Activated naive CD8-positive, alpha-beta T cell treated with anti-CD3 and anti-CD28 coated beads for 36 hours (primary cell): ENCODE results near the gene HSH2D. TPM values are rescaled to one million over a fixed set of nuclear protein-coding genes. Genes with fewer than 3 reads are reported as not detected.
A peak's percentile ranks its signal among the peaks of the same experiment; 100 is the strongest.

Experiments used
- DNase-seq: peaks from one replicate; pipeline ENCODE4 v3.0.0; 2021
- H3K27ac Mint-ChIP-seq: one replicate; pipeline ENCODE4 v1.8.0; 2022; ENCODE audit warnings: mild to moderate bottlenecking, moderate library complexity, mixed read lengths
- H3K27me3 Mint-ChIP-seq: one replicate; pipeline ENCODE4 v1.8.0; 2022; ENCODE audit warnings: mild to moderate bottlenecking, mixed read lengths
- H3K36me3 Mint-ChIP-seq: one replicate; pipeline ENCODE4 v1.8.0; 2021; ENCODE audit warnings: mild to moderate bottlenecking, mixed read lengths
- H3K4me1 Mint-ChIP-seq: one replicate; pipeline ENCODE4 v1.8.0; 2021; ENCODE audit warnings: mixed read lengths
- H3K4me3 Mint-ChIP-seq: one replicate; pipeline ENCODE4 v1.8.0; 2022; ENCODE audit warnings: mild to moderate bottlenecking, moderate library complexity, mixed read lengths
- H3K9me3 Mint-ChIP-seq: one replicate; pipeline ENCODE4 v1.8.0; 2022; ENCODE audit warnings: mixed read lengths
- total RNA-seq, 2 experiments: library from RNA; stranded (reverse); gene quantifications; one replicate each; pipeline ENCODE4 v1.2.3, GENCODE V29; 2021

Gene HSH2D
- total RNA-seq, 2 experiments from 2014 or later = 29.6 to 29.8 TPM

GRCh38 chr19:16135430-16136127 is 7.9 kb upstream of the HSH2D start:
- Mint-ChIP-seq H3K27me3 (peaks cover 3% of the 10 kb centered on the region), H3K4me1 (peaks cover 3% of the 10 kb centered on the region), H3K4me3 (no peak overlapping the region), H3K36me3 (peaks cover 31% of the 10 kb centered on the region), H3K27ac (no peak overlapping the region), H3K9me3 (peaks cover 3% of the 10 kb centered on the region)
- no peak for DNase-seq

- Mint-ChIP-seq H3K27ac (no peak overlapping the region), H3K4me1 (peaks cover 3% of the 10 kb centered on the region), H3K27me3 (peaks cover 3% of the 10 kb centered on the region), H3K4me3 (no peak overlapping the region), H3K36me3 (peaks cover 23% of the 10 kb centered on the region), H3K9me3 (no peaks in the 10 kb centered on the region)
- DNase-seq = no peak
These were observed 7.1 kb upstream of the HSH2D start for GRCh38 chr19:16136185-16136999.

DNA sequence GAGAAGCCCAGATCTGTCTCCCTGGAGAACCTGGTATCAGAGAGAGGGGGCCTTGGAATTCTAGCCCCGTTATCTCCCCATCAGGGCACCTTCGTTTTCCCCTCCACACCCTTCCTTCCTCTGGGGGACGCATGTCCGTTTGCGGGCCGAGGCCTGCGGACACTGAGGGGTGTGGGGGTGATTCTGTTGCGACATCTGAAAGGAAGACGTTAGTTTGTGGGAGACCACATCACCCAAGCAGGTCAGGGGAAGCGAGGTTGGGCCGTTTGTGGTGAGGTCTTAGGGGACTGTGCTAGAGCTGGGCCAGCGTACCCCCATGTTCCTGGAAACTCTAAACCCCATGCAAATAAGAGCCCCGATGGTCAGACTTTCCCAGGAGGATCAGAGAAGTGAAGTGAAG is 3.7 kb upstream of the HSH2D start:
- no peak for DNase-seq
- Mint-ChIP-seq H3K27me3 (peaks cover 3% of the 10 kb centered on the region), H3K4me3 (no peak overlapping the region), H3K4me1 (peaks cover 17% of the 10 kb centered on the region), H3K36me3 (peaks cover 9% of the 10 kb centered on the region), H3K27ac (no peak overlapping the region), H3K9me3 (no peaks in the 10 kb centered on the region)

DNA sequence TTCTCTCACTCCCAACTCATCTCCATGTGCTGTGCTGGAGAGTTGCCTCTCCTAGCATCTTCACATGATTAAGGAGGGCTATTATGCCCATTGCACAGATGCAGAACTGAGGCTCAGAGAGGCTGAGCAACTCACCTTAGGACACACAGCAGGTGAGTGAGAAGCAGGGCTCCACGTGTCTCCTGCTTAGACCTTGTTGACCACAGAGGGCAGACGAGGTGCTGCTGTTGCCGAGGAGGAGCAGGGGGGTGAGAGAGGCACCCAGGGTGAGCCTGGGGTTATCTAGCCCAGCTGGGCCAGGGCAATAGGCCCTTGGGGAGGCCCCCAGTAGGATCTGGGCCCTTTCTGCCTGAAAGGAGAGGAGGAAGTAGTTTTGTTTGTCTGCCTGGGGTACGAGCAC is 2.4 kb upstream of the HSH2D start:
- Mint-ChIP-seq H3K4me3 (no peak overlapping the region), H3K27ac (no peak overlapping the region), H3K36me3 (peaks cover 9% of the 10 kb centered on the region), H3K4me1 (peaks cover 24% of the 10 kb centered on the region), H3K27me3 (peaks cover 3% of the 10 kb centered on the region), H3K9me3 (no peaks in the 10 kb centered on the region)
- DNase-seq = no peak

GRCh38 chr19:16142032-16142580 is 1.4 kb upstream of the HSH2D start:
- Mint-ChIP-seq H3K9me3 (no peaks in the 10 kb centered on the region), H3K36me3 (peaks cover 12% of the 10 kb centered on the region), H3K27me3 (peaks cover 3% of the 10 kb centered on the region), H3K4me1 (peaks cover 26% of the 10 kb centered on the region), H3K27ac (no peak overlapping the region), H3K4me3 (peak overlapping the region; percentile 18)
- DNase-seq = no peak

GRCh38 chr19:16144216-16144581 is 714 bp downstream of the HSH2D start:
- no peak for DNase-seq
- H3K36me3 Mint-ChIP-seq = peaks cover 12% of the 10 kb centered on the region
- H3K27ac Mint-ChIP-seq = peak overlapping the region; percentile 97
- no peaks in the 10 kb centered on the region for H3K9me3 Mint-ChIP-seq
- peaks cover 3% of the 10 kb centered on the region for H3K27me3 Mint-ChIP-seq
- H3K4me3 Mint-ChIP-seq = peak overlapping the region; percentile 92
- H3K4me1 Mint-ChIP-seq = peaks cover 26% of the 10 kb centered on the region

GRCh38 chr19:16146112-16146511 is 2.6 kb downstream of the HSH2D start:
- peaks cover 15% of the 10 kb centered on the region for H3K36me3 Mint-ChIP-seq
- DNase-seq = no peak
- no peak overlapping the region for H3K27ac Mint-ChIP-seq
- no peaks in the 10 kb centered on the region for H3K9me3 Mint-ChIP-seq
- H3K4me3 Mint-ChIP-seq = no peak overlapping the region
- peaks cover 23% of the 10 kb centered on the region for H3K4me1 Mint-ChIP-seq
- H3K27me3 Mint-ChIP-seq = no peaks in the 10 kb centered on the region

GRCh38 chr19:16148443-16149229 is 5.2 kb downstream of the HSH2D start:
- H3K4me3 Mint-ChIP-seq = no peak overlapping the region
- H3K4me1 Mint-ChIP-seq = peaks cover 16% of the 10 kb centered on the region
- no peaks in the 10 kb centered on the region for H3K9me3 Mint-ChIP-seq
- DNase-seq = no peak
- no peaks in the 10 kb centered on the region for H3K27me3 Mint-ChIP-seq
- no peak overlapping the region for H3K27ac Mint-ChIP-seq
- peaks cover 24% of the 10 kb centered on the region for H3K36me3 Mint-ChIP-seq

- no peak for DNase-seq
- no peak overlapping the region for H3K27ac Mint-ChIP-seq
These were observed 10.3 kb downstream of the HSH2D start for GRCh38 chr19:16153582-16154336.

GRCh38 chr19:16154557-16154956 is 11.1 kb downstream of the HSH2D start:
- peaks cover 8% of the 10 kb centered on the region for H3K4me1 Mint-ChIP-seq
- H3K27ac Mint-ChIP-seq = no peak overlapping the region
- no peak overlapping the region for H3K4me3 Mint-ChIP-seq
- no peak for DNase-seq
- H3K27me3 Mint-ChIP-seq = no peaks in the 10 kb centered on the region
- H3K9me3 Mint-ChIP-seq = no peaks in the 10 kb centered on the region
- H3K36me3 Mint-ChIP-seq = peaks cover 31% of the 10 kb centered on the region

More at GRCh38 chr19:16153582-16154336, 10.3 kb downstream of the HSH2D start:
- peaks cover 8% of the 10 kb centered on the region for H3K4me1 Mint-ChIP-seq
- no peak overlapping the region for H3K4me3 Mint-ChIP-seq
- no peaks in the 10 kb centered on the region for H3K9me3 Mint-ChIP-seq
- no peaks in the 10 kb centered on the region for H3K27me3 Mint-ChIP-seq
- H3K36me3 Mint-ChIP-seq = peaks cover 31% of the 10 kb centered on the region

DNA sequence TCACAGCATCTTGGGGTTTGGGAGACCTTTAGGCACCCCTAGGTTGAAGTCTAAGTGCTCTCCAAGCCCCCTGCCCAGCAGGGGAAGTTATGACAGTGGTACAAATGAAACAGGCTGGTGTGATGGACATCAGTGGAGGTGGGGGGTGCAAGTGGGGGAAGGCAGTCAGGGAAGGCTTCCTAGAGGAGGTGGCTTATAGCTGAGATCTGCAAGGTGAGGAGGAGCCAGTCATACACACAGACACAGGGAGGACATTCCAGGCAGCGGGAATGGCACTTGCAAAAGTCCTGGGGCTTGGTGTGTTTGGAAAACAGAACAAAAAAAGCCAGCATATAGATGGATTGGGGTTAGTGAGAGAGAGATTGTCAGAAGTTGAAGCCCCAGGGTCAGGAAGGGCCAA is 11.6 kb downstream of the HSH2D start:
- H3K27me3 Mint-ChIP-seq = no peaks in the 10 kb centered on the region
- DNase-seq = no peak
- H3K9me3 Mint-ChIP-seq = no peaks in the 10 kb centered on the region
- peaks cover 31% of the 10 kb centered on the region for H3K36me3 Mint-ChIP-seq
- H3K4me3 Mint-ChIP-seq = no peak overlapping the region
- H3K4me1 Mint-ChIP-seq = peaks cover 8% of the 10 kb centered on the region
- H3K27ac Mint-ChIP-seq = no peak overlapping the region

- no peak for DNase-seq
- Mint-ChIP-seq H3K27ac (peak overlapping the region; percentile 2), H3K9me3 (no peaks in the 10 kb centered on the region), H3K4me1 (peaks cover 24% of the 10 kb centered on the region), H3K4me3 (no peak overlapping the region), H3K36me3 (peaks cover 27% of the 10 kb centered on the region), H3K27me3 (no peaks in the 10 kb centered on the region)
These were observed 13.4 kb downstream of the HSH2D start for GRCh38 chr19:16156904-16157303.

DNA sequence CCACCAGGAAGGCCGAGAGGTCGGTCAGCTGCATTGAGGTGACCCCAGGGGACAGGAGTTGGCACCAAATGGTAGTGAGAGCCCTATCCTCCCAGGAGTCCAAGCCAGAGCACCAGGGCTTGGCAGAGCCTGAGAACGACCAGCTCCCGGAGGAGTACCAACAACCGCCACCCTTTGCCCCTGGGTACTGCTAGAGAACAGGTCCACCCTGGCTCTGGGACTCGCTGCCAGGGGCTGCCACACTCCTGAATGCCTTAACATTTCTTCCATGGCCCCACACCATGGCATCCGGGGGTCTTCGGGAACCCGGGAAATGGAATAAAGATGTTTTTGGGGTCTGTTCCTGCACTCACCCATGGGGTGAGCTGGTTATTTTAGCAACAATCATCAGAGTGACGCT is 14.1 kb downstream of the HSH2D start:
- Mint-ChIP-seq H3K4me1 (peaks cover 25% of the 10 kb centered on the region), H3K36me3 (peaks cover 25% of the 10 kb centered on the region), H3K9me3 (no peaks in the 10 kb centered on the region), H3K27ac (no peak overlapping the region), H3K27me3 (no peaks in the 10 kb centered on the region), H3K4me3 (no peak overlapping the region)
- no peak for DNase-seq

GRCh38 chr19:16159655-16160054 is 16.2 kb downstream of the HSH2D start:
- no peak for DNase-seq
- Mint-ChIP-seq H3K27ac (no peak overlapping the region), H3K27me3 (no peaks in the 10 kb centered on the region), H3K36me3 (peaks cover 11% of the 10 kb centered on the region), H3K4me3 (no peak overlapping the region), H3K9me3 (no peaks in the 10 kb centered on the region), H3K4me1 (peaks cover 25% of the 10 kb centered on the region)
